HCT116 (cell line): Measurements from ENCODE around the gene AMD1. TPM values are rescaled to one million over a fixed set of nuclear protein-coding genes. Genes with fewer than 3 reads are reported as not detected.
A peak's percentile ranks its signal among the peaks of the same experiment; 100 is the strongest.

ENCODE experiments used
- ATAC-seq: fragments of 200-7000 bp; cut with Tn5 transposase; 2 replicates; pipeline ENCODE4 v1.9.1; 2020; ENCODE audit warnings: mild to moderate bottlenecking, moderate library complexity
- BruUV-seq: library from RNA; stranded (reverse); fragments of 400-500 nt; replicated peaks from 2 replicates; lab custom pipeline; 2021; lab: Mats Ljungman, UMichigan
- CTCF ChIA-PET: fragments of 300-600 bp; sonication (Branson Sonifier 250); formaldehyde crosslinking; loops from one replicate; lab custom pipeline; 2021; ENCODE audit warnings: antibody characterized with exemption; lab: Charles Lee
- POLR2A ChIA-PET: fragments of 300-600, 350-600 bp; sonication (Branson Sonifier 250); formaldehyde crosslinking; loops from one replicate; lab custom pipeline; 2021; ENCODE audit warnings: antibody characterized with exemption; lab: Charles Lee
- RAD21 ChIA-PET, 2 experiments: fragments of 300-600 bp; sonication (Branson Sonifier 250); formaldehyde crosslinking; loops; one replicate each; lab custom pipeline; 2023; ENCODE audit warnings: low total read pairs in 2 of 2; ENCODE audit not compliant: uncharacterized antibody in 2 of 2, unreplicated experiment in 2 of 2, low non-redundant PET in 1 of 2; lab: Charles Lee
- DNase-seq: peaks from one replicate; pipeline ENCODE4 v3.0.0-alpha.2; 2010; ENCODE audit warnings: low read depth, low spot score
- H2AFZ ChIP-seq: fragments of 200-600 bp; shearing (Covaris generic), sonication (generic); 2 replicates; pipeline ENCODE4 v1.6.1; 2017; ENCODE audit warnings: low read depth, mixed run types, mixed read lengths, antibody characterized with exemption, low read length; ENCODE audit not compliant: poor library complexity, severe bottlenecking
- H3K27ac ChIP-seq: 2 replicates; pipeline ENCODE4 v1.5.1; 2012; ENCODE audit warnings: low read depth, low read length
- H3K27me3 ChIP-seq: fragments of 200-600 bp; sonication (generic); 2 replicates; pipeline ENCODE4 v1.6.1; 2016; ENCODE audit warnings: mixed run types, low read length, mixed read lengths; ENCODE audit not compliant: insufficient read depth
- H3K36me3 ChIP-seq, 2 experiments: fragments of 200-500 bp in 1 of 2; fragments of 200-600 bp in 1 of 2; sonication (Bioruptor generic) in 1 of 2; sonication (generic) in 1 of 2; 2 replicates each; pipeline versions ENCODE4 v1.5.1 to v1.6.1; 2014 to 2016; ENCODE audit warnings: low read length in 2 of 2, inconsistent platforms in 1 of 2, mixed read lengths in 1 of 2, mixed run types in 1 of 2; ENCODE audit not compliant: insufficient read depth in 2 of 2, control insufficient read depth in 1 of 2
- H3K4me1 ChIP-seq, 2 experiments: fragments of 200-600 bp in 1 of 2; sonication (generic) in 1 of 2; 2 replicates each; pipeline versions ENCODE4 v1.5.1 to v1.6.1; 2012 to 2017; ENCODE audit warnings: low read length in 2 of 2, inconsistent platforms in 1 of 2, mild to moderate bottlenecking in 1 of 2, mixed read lengths in 1 of 2, mixed run types in 1 of 2, moderate library complexity in 1 of 2; ENCODE audit not compliant: insufficient read depth in 2 of 2, control insufficient read depth in 1 of 2
- H3K4me2 ChIP-seq: fragments of 200-600 bp; sonication (generic); 2 replicates; pipeline ENCODE4 v1.6.1; 2017; ENCODE audit warnings: mixed run types, low read length, mixed read lengths
- H3K4me3 ChIP-seq, 2 experiments: fragments of 200-600 bp in 1 of 2; sonication (generic) in 1 of 2; replicated peaks in 1 of 2; 2 replicates each; pipeline ENCODE4 v1.5.1; 2011 to 2016; ENCODE audit warnings: low read length in 2 of 2, control low read depth in 1 of 2, low read depth in 1 of 2, mild to moderate bottlenecking in 1 of 2, mixed read lengths in 1 of 2, mixed run types in 1 of 2
- H3K79me2 ChIP-seq: fragments of 200-600 bp; sonication (generic); 2 replicates; pipeline ENCODE4 v1.6.1; 2017; ENCODE audit warnings: mild to moderate bottlenecking, mixed run types, low read length, moderate library complexity, mixed read lengths; ENCODE audit not compliant: insufficient read depth
- H3K9ac ChIP-seq: fragments of 200-600 bp; sonication (generic); 2 replicates; pipeline ENCODE4 v1.6.1; 2016; ENCODE audit warnings: low read length, mixed read lengths
- H3K9me2 ChIP-seq: fragments of 200-600 bp; sonication (generic), shearing (Covaris generic); 2 replicates; pipeline ENCODE4 v1.6.1; 2017; ENCODE audit warnings: mixed run types, mild to moderate bottlenecking, moderate library complexity; ENCODE audit not compliant: insufficient read depth
- H3K9me3 ChIP-seq, 2 experiments: fragments of 200-500 bp in 1 of 2; fragments of 200-600 bp in 1 of 2; sonication (Bioruptor generic) in 1 of 2; sonication (generic) in 1 of 2; 2 replicates each; pipeline ENCODE4 v1.6.1; 2014 to 2017; ENCODE audit warnings: low read length in 2 of 2, mixed read lengths in 2 of 2, inconsistent platforms in 1 of 2, low read depth in 1 of 2, mild to moderate bottlenecking in 1 of 2, mixed run types in 1 of 2, moderate library complexity in 1 of 2; ENCODE audit not compliant: control insufficient read depth in 1 of 2, insufficient read depth in 1 of 2
- H4K20me1 ChIP-seq: fragments of 200-600 bp; sonication (generic), shearing (Covaris generic); 2 replicates; pipeline ENCODE4 v1.6.1; 2017; ENCODE audit warnings: mixed run types, mild to moderate bottlenecking, moderate library complexity; ENCODE audit not compliant: insufficient read depth
- ATF3 ChIP-seq: IDR thresholded peaks from 2 replicates; pipeline ENCODE4 v1.6.1; 2012
- CBX3 ChIP-seq: IDR thresholded peaks from 2 replicates; pipeline ENCODE4 v1.6.1; 2012; ENCODE audit warnings: low read depth
- EZH2phosphoT487 ChIP-seq: fragments of 200-600 bp; IDR thresholded peaks from 2 replicates; pipeline ENCODE4 v1.6.1; 2018; ENCODE audit warnings: antibody characterized with exemption, borderline replicate concordance
- FOSL1 ChIP-seq: IDR thresholded peaks from 2 replicates; pipeline ENCODE4 v1.6.1; 2012; ENCODE audit warnings: low read depth
- JUND ChIP-seq: IDR thresholded peaks from 2 replicates; pipeline ENCODE4 v1.6.1; 2012
- SIN3A ChIP-seq: IDR thresholded peaks from 2 replicates; pipeline ENCODE4 v1.6.1; 2012; ENCODE audit warnings: low read depth
- TCF7L2 ChIP-seq: IDR thresholded peaks from 2 replicates; pipeline ENCODE4 v1.7.0; 2011; ENCODE audit warnings: borderline replicate concordance, inconsistent platforms; ENCODE audit not compliant: insufficient read depth, insufficient read length; ENCODE audit errors: extremely low read depth
- YY1 ChIP-seq: IDR thresholded peaks from 2 replicates; pipeline ENCODE4 v1.6.1; 2011; ENCODE audit warnings: low read length, low read depth, moderate library complexity, mild to moderate bottlenecking; ENCODE audit not compliant: insufficient replicate concordance; ENCODE audit errors: extremely low read depth
- intact Hi-C: fragments of 100-400 bp; cut with micrococcal nuclease; formaldehyde crosslinking; loops from 2 replicates; pipeline ENCODE4 v1.10.0; 2022
- total RNA-seq: library from RNA; stranded (reverse); gene quantifications from one replicate; pipeline ENCODE4 v1.2.1, GENCODE V29; 2021; ENCODE audit not compliant: unreplicated experiment

The AMD1 gene
- total RNA-seq, 1 experiment from 2014 or later = 71.4 TPM

- TF ChIP-seq FOSL1 = no peak
- peak; percentile 100 for TF ChIP-seq YY1
- peak; percentile 57 for TF ChIP-seq TCF7L2
- TF ChIP-seq ATF3 = no peak
- peak; percentile 96 for TF ChIP-seq SIN3A
- no peak for TF ChIP-seq EZH2phosphoT487
- no peak for TF ChIP-seq CBX3
- TF ChIP-seq, all 23 proteins: peak for 9
Measured at GRCh38 chr6:110873981-110874879, at the start of gene AMD1 (continued).

GRCh38 chr6:110826236-110827129 is 48.1 kb upstream of the AMD1 start:
- intact Hi-C loops = no loop called here
- H3K4me2 ChIP-seq = no peak overlapping the region

More at GRCh38 chr6:110826236-110827129, 48.1 kb upstream of the AMD1 start:
- ChIA-PET CTCF (no interaction called here), POLR2A (interaction anchor here (3.0 kb wide), 1 partner anchor 11 kb away, joined by 9 read pairs; the partner anchor contains the start of gene CDK19), RAD21 (no interaction called here)
- Histone ChIP-seq H4K20me1 (no peaks in the 10 kb centered on the region), H3K79me2 (no peaks in the 10 kb centered on the region), H3K27me3 (no peaks in the 10 kb centered on the region), H3K9ac (no peak overlapping the region), H3K9me3 (no peaks in the 10 kb centered on the region), H3K27ac (no peak overlapping the region), H3K4me1 (no peaks in the 10 kb centered on the region), H2AFZ (peak overlapping the region; percentile 58), H3K4me3 (no peak overlapping the region), H3K9me2 (no peaks in the 10 kb centered on the region), H3K36me3 (no peaks in the 10 kb centered on the region)
- ATAC-seq = no peak
- TF ChIP-seq TCF7L2 = no peak
- TF ChIP-seq JUND = no peak
- TF ChIP-seq, all 23 proteins: peak for 0
- no TSS peak for BruUV-seq
- no peak for DNase-seq
